ENCODE measurements around the gene NPAS3.

The NPAS3 gene

GRCh38 chr14:33271216-33271615, 332.5 kb downstream of the NPAS3 start:
- Mint-ChIP-seq H3K36me3 (no peaks in the 10 kb centered on the region), H3K9me3 (peaks cover 4% of the 10 kb centered on the region), H3K4me1 (no peaks in the 10 kb centered on the region), H3K4me3 (no peak overlapping the region), H3K27me3 (no peaks in the 10 kb centered on the region), H3K27ac (no peak overlapping the region)
- DNase-seq (ENCODE audit: low spot score in 2 of 2) (no peak), ATAC-seq (ENCODE audit: low read depth) (no peak)

GRCh38 chr14:33271891-33272290, 333.2 kb downstream of the NPAS3 start:
- Mint-ChIP-seq H3K36me3 (no peaks in the 10 kb centered on the region), H3K4me3 (no peak overlapping the region), H3K9me3 (peaks cover 4% of the 10 kb centered on the region), H3K27ac (no peak overlapping the region), H3K4me1 (no peaks in the 10 kb centered on the region), H3K27me3 (no peaks in the 10 kb centered on the region)
- DNase-seq (ENCODE audit: low spot score in 2 of 2), result no peak
- ATAC-seq (ENCODE audit: low read depth), result no peak

GRCh38 chr14:33273978-33274377, 335.3 kb downstream of the NPAS3 start:
- DNase-seq (ENCODE audit: low spot score in 2 of 2) (no peak), ATAC-seq (ENCODE audit: low read depth) (no peak)
- no peak overlapping the region for H3K27ac Mint-ChIP-seq
- peaks cover 4% of the 10 kb centered on the region for H3K9me3 Mint-ChIP-seq
- H3K4me1 Mint-ChIP-seq, result no peaks in the 10 kb centered on the region
- no peak overlapping the region for H3K4me3 Mint-ChIP-seq
- H3K27me3 Mint-ChIP-seq, result no peaks in the 10 kb centered on the region
- H3K36me3 Mint-ChIP-seq, result no peaks in the 10 kb centered on the region

- no peak for ATAC-seq (ENCODE audit: low read depth)
- Mint-ChIP-seq H3K4me1 (no peaks in the 10 kb centered on the region), H3K9me3 (peaks cover 1% of the 10 kb centered on the region), H3K27me3 (no peaks in the 10 kb centered on the region), H3K4me3 (no peak overlapping the region), H3K27ac (no peak overlapping the region), H3K36me3 (no peaks in the 10 kb centered on the region)
- DNase-seq (ENCODE audit: low spot score in 2 of 2), result no peak
Observed at GRCh38 chr14:33275879-33276278, 337.2 kb downstream of the NPAS3 start.

- Mint-ChIP-seq H3K36me3 (no peaks in the 10 kb centered on the region), H3K27ac (no peak overlapping the region), H3K4me1 (no peaks in the 10 kb centered on the region), H3K9me3 (peaks cover 1% of the 10 kb centered on the region), H3K4me3 (no peak overlapping the region), H3K27me3 (no peaks in the 10 kb centered on the region)
- no peak for ATAC-seq (ENCODE audit: low read depth)
- DNase-seq (ENCODE audit: low spot score in 2 of 2), result no peak
Observed at GRCh38 chr14:33279865-33280264, 341.2 kb downstream of the NPAS3 start.

GRCh38 chr14:33280646-33281045, 342.0 kb downstream of the NPAS3 start:
- DNase-seq (ENCODE audit: low spot score in 2 of 2), result no peak
- Mint-ChIP-seq H3K4me1 (no peaks in the 10 kb centered on the region), H3K36me3 (no peaks in the 10 kb centered on the region), H3K27me3 (no peaks in the 10 kb centered on the region), H3K9me3 (peaks cover 1% of the 10 kb centered on the region), H3K27ac (no peak overlapping the region), H3K4me3 (no peak overlapping the region)
- no peak for ATAC-seq (ENCODE audit: low read depth)

GRCh38 chr14:33282331-33283230, 343.9 kb downstream of the NPAS3 start:
- Mint-ChIP-seq H3K36me3 (no peaks in the 10 kb centered on the region), H3K27me3 (no peaks in the 10 kb centered on the region), H3K4me1 (no peaks in the 10 kb centered on the region), H3K9me3 (peaks cover 1% of the 10 kb centered on the region), H3K27ac (no peak overlapping the region), H3K4me3 (no peak overlapping the region)
- no peak for ATAC-seq (ENCODE audit: low read depth)
- no peak for DNase-seq (ENCODE audit: low spot score in 2 of 2)

- no peak overlapping the region for H3K27ac Mint-ChIP-seq
- H3K27me3 Mint-ChIP-seq, result no peaks in the 10 kb centered on the region
- no peaks in the 10 kb centered on the region for H3K4me1 Mint-ChIP-seq
- DNase-seq (ENCODE audit: low spot score in 2 of 2) (no peak), ATAC-seq (ENCODE audit: low read depth) (no peak)
- H3K36me3 Mint-ChIP-seq, result no peaks in the 10 kb centered on the region
- H3K9me3 Mint-ChIP-seq, result no peaks in the 10 kb centered on the region
- no peak overlapping the region for H3K4me3 Mint-ChIP-seq
Observed at GRCh38 chr14:33285902-33286700, 347.4 kb downstream of the NPAS3 start.

GRCh38 chr14:33287189-33287588, 348.5 kb downstream of the NPAS3 start:
- H3K27ac Mint-ChIP-seq, result no peak overlapping the region
- H3K27me3 Mint-ChIP-seq, result no peaks in the 10 kb centered on the region
- no peak overlapping the region for H3K4me3 Mint-ChIP-seq
- H3K4me1 Mint-ChIP-seq, result no peaks in the 10 kb centered on the region
- ATAC-seq (ENCODE audit: low read depth) (no peak), DNase-seq (ENCODE audit: low spot score in 2 of 2) (no peak)
- H3K9me3 Mint-ChIP-seq, result no peaks in the 10 kb centered on the region
- no peaks in the 10 kb centered on the region for H3K36me3 Mint-ChIP-seq

GRCh38 chr14:33290641-33291040, 352.0 kb downstream of the NPAS3 start:
- Mint-ChIP-seq H3K27me3 (no peaks in the 10 kb centered on the region), H3K4me1 (no peaks in the 10 kb centered on the region), H3K27ac (no peak overlapping the region), H3K9me3 (no peaks in the 10 kb centered on the region), H3K36me3 (no peaks in the 10 kb centered on the region), H3K4me3 (no peak overlapping the region)
- ATAC-seq (ENCODE audit: low read depth), result no peak
- DNase-seq (ENCODE audit: low spot score in 2 of 2), result no peak

GRCh38 chr14:33291529-33292104, 352.9 kb downstream of the NPAS3 start:
- ATAC-seq (ENCODE audit: low read depth) (no peak), DNase-seq (ENCODE audit: low spot score in 2 of 2) (no peak)
- no peaks in the 10 kb centered on the region for H3K36me3 Mint-ChIP-seq
- no peak overlapping the region for H3K4me3 Mint-ChIP-seq
- no peaks in the 10 kb centered on the region for H3K27me3 Mint-ChIP-seq
- no peak overlapping the region for H3K27ac Mint-ChIP-seq
- no peaks in the 10 kb centered on the region for H3K4me1 Mint-ChIP-seq
- no peaks in the 10 kb centered on the region for H3K9me3 Mint-ChIP-seq

GRCh38 chr14:33294419-33294818, 355.7 kb downstream of the NPAS3 start:
- H3K27me3 Mint-ChIP-seq, result no peaks in the 10 kb centered on the region
- H3K27ac Mint-ChIP-seq, result no peak overlapping the region
- H3K4me3 Mint-ChIP-seq, result no peak overlapping the region

GRCh38 chr14:33297565-33297964, 358.9 kb downstream of the NPAS3 start:
- H3K9me3 Mint-ChIP-seq, result peaks cover 2% of the 10 kb centered on the region
- H3K4me1 Mint-ChIP-seq, result no peaks in the 10 kb centered on the region
- no peak for DNase-seq (ENCODE audit: low spot score in 2 of 2)
- H3K27ac Mint-ChIP-seq, result no peak overlapping the region
- ATAC-seq (ENCODE audit: low read depth), result no peak
- H3K36me3 Mint-ChIP-seq, result no peaks in the 10 kb centered on the region
- no peak overlapping the region for H3K4me3 Mint-ChIP-seq
- H3K27me3 Mint-ChIP-seq, result no peaks in the 10 kb centered on the region

More at GRCh38 chr14:33294419-33294818, 355.7 kb downstream of the NPAS3 start:
- ATAC-seq (ENCODE audit: low read depth) (no peak), DNase-seq (ENCODE audit: low spot score in 2 of 2) (no peak)
- Mint-ChIP-seq H3K9me3 (peaks cover 2% of the 10 kb centered on the region), H3K36me3 (no peaks in the 10 kb centered on the region), H3K4me1 (no peaks in the 10 kb centered on the region)

- Mint-ChIP-seq H3K9me3 (peaks cover 2% of the 10 kb centered on the region), H3K4me1 (no peaks in the 10 kb centered on the region), H3K4me3 (no peak overlapping the region), H3K36me3 (no peaks in the 10 kb centered on the region), H3K27ac (no peak overlapping the region), H3K27me3 (no peaks in the 10 kb centered on the region)
- DNase-seq (ENCODE audit: low spot score in 2 of 2) (no peak), ATAC-seq (ENCODE audit: low read depth) (no peak)
Observed at GRCh38 chr14:33307691-33308251, 369.1 kb downstream of the NPAS3 start.

Measured in memory B cell (primary cell).